ENCODE data around the gene MTAP. TPM values are rescaled to one million over a fixed set of nuclear protein-coding genes. Genes with fewer than 3 reads are reported as not detected.

Gene MTAP
- total RNA-seq, 1 experiment from 2014 or later = 326 TPM

DNA sequence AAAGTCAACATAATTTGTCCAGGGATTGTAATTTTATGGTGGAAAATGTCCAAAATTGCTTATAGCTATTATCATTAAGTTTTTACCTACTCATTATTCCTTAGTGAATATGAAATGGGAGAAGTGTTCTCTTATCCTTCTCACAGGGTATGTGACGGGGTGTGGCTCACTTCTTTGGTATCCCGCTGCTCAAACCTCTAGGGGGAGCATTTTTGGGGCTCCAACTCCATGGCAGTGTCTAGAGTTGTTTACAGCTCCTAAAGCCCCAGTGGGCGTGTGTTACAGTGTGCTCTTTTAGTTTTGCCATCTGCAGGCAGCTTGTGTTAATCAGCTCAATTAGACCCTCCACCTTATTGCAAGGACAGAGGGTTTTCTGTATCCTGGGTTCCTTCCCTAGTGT, 102.3 kb downstream of the MTAP start:
- Histone ChIP-seq H3K79me2 (ENCODE audit: insufficient read depth, low read length) (no peaks in the 10 kb centered on the region), H4K20me1 (ENCODE audit: insufficient read depth) (no peaks in the 10 kb centered on the region), H3K4me3 (replicated peaks in 1 of 2; ENCODE audit: low read depth in 1 of 2, low read length in 2 of 2) (no peak overlapping the region), H3K27ac (ENCODE audit: low read depth, low read length) (no peak overlapping the region), H2AFZ (ENCODE audit: low read depth, low read length, poor library complexity, severe bottlenecking) (no peak overlapping the region), H3K4me2 (ENCODE audit: low read length) (no peak overlapping the region), H3K9me3 (ENCODE audit: control insufficient read depth in 1 of 2, insufficient read depth in 1 of 2, low read depth in 1 of 2, low read length in 2 of 2) (no peaks in the 10 kb centered on the region), H3K27me3 (ENCODE audit: insufficient read depth, low read length) (no peaks in the 10 kb centered on the region), H3K4me1 (ENCODE audit: control insufficient read depth in 1 of 2, insufficient read depth in 2 of 2, low read length in 2 of 2) (no peaks in the 10 kb centered on the region), H3K36me3 (ENCODE audit: control insufficient read depth in 1 of 2, insufficient read depth in 2 of 2, low read length in 2 of 2) (no peaks in the 10 kb centered on the region), H3K9ac (ENCODE audit: low read length) (no peak overlapping the region), H3K9me2 (ENCODE audit: insufficient read depth) (no peaks in the 10 kb centered on the region)
- no TSS peak for BruUV-seq (replicated peaks)
- ChIA-PET CTCF (interaction anchor here (0.8 kb wide), 1 partner anchor 13 kb away, joined by 4 read pairs; no protein-coding TSS in a partner anchor), RAD21 (ENCODE audit: low non-redundant PET in 1 of 2, low total read pairs in 2 of 2, uncharacterized antibody in 2 of 2, unreplicated experiment in 2 of 2) (no interaction called here), POLR2A (interaction anchor here (1.1 kb wide), 1 partner anchor 104 kb away, joined by 3 read pairs; no protein-coding TSS in a partner anchor)
- TF ChIP-seq POLR2AphosphoS5 (IDR thresholded peaks at IDR 0.05; ENCODE audit: low read depth, low read length) (no peak), RAD21 (IDR thresholded peaks at IDR 0.05; ENCODE audit: low read depth) (peak; percentile 16; the same call in 1 of the 2 replicates)
- TF ChIP-seq, protein P1, sequence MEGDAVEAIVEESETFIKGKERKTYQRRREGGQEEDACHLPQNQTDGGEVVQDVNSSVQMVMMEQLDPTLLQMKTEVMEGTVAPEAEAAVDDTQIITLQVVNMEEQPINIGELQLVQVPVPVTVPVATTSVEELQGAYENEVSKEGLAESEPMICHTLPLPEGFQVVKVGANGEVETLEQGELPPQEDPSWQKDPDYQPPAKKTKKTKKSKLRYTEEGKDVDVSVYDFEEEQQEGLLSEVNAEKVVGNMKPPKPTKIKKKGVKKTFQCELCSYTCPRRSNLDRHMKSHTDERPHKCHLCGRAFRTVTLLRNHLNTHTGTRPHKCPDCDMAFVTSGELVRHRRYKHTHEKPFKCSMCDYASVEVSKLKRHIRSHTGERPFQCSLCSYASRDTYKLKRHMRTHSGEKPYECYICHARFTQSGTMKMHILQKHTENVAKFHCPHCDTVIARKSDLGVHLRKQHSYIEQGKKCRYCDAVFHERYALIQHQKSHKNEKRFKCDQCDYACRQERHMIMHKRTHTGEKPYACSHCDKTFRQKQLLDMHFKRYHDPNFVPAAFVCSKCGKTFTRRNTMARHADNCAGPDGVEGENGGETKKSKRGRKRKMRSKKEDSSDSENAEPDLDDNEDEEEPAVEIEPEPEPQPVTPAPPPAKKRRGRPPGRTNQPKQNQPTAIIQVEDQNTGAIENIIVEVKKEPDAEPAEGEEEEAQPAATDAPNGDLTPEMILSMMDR (IDR thresholded peaks at IDR 0.05 in 2 of 3, conservative IDR thresholded peaks at IDR 0.05 in 1 of 3; ENCODE audit: borderline replicate concordance in 1 of 3, insufficient read depth in 1 of 3, low read depth in 2 of 3, low read length in 2 of 3) = peak in 2 of 3 experiments; percentile 45 to 49; a peak in 4 of 6 replicates
- peak; percentile 93 for ATAC-seq
- no peak for DNase-seq (ENCODE audit: low read depth, low spot score)
- intact Hi-C loops (cut with micrococcal nuclease) = loop anchor here (10.0 kb wide), 2 partner anchors 310 to 340 kb away; no protein-coding TSS in a partner anchor

- Histone ChIP-seq H3K27ac (ENCODE audit: low read depth, low read length) (no peak overlapping the region), H3K79me2 (ENCODE audit: insufficient read depth, low read length) (no peaks in the 10 kb centered on the region), H2AFZ (ENCODE audit: low read depth, low read length, poor library complexity, severe bottlenecking) (no peak overlapping the region), H4K20me1 (ENCODE audit: insufficient read depth) (no peaks in the 10 kb centered on the region), H3K4me3 (replicated peaks in 1 of 2; ENCODE audit: low read depth in 1 of 2, low read length in 2 of 2) (no peak overlapping the region), H3K4me2 (ENCODE audit: low read length) (no peak overlapping the region), H3K9ac (ENCODE audit: low read length) (no peak overlapping the region), H3K36me3 (ENCODE audit: control insufficient read depth in 1 of 2, insufficient read depth in 2 of 2, low read length in 2 of 2) (no peaks in the 10 kb centered on the region), H3K4me1 (ENCODE audit: control insufficient read depth in 1 of 2, insufficient read depth in 2 of 2, low read length in 2 of 2) (no peaks in the 10 kb centered on the region), H3K27me3 (ENCODE audit: insufficient read depth, low read length) (no peaks in the 10 kb centered on the region), H3K9me3 (ENCODE audit: control insufficient read depth in 1 of 2, insufficient read depth in 1 of 2, low read depth in 1 of 2, low read length in 2 of 2) (no peaks in the 10 kb centered on the region), H3K9me2 (ENCODE audit: insufficient read depth) (no peaks in the 10 kb centered on the region; the same call in 1 of the 2 replicates)
- ChIA-PET POLR2A (no interaction called here), RAD21 (ENCODE audit: low non-redundant PET in 1 of 2, low total read pairs in 2 of 2, uncharacterized antibody in 2 of 2, unreplicated experiment in 2 of 2) (no interaction called here), CTCF (interaction anchor here (0.9 kb wide), 1 partner anchor 11 kb away, joined by 3 read pairs; no protein-coding TSS in a partner anchor)
- BruUV-seq (replicated peaks) = no TSS peak
- ATAC-seq = no peak
- no peak for DNase-seq (ENCODE audit: low read depth, low spot score)
- intact Hi-C loops (cut with micrococcal nuclease) = loop anchor here (10.0 kb wide), 2 partner anchors 309 to 339 kb away; no protein-coding TSS in a partner anchor
- TF ChIP-seq YY1 (IDR thresholded peaks at IDR 0.05; ENCODE audit: extremely low read depth, insufficient replicate concordance, low read depth, low read length) = no peak
- no peak for TF ChIP-seq EZH2 (IDR thresholded peaks at IDR 0.05)
- no peak for TF ChIP-seq EGR1 (IDR thresholded peaks at IDR 0.05; ENCODE audit: low read depth)
- TF ChIP-seq SRF (IDR thresholded peaks at IDR 0.05; ENCODE audit: low read depth) = no peak
- no peak for TF ChIP-seq SIN3A (IDR thresholded peaks at IDR 0.05; ENCODE audit: low read depth)
- no peak for TF ChIP-seq JUND (IDR thresholded peaks at IDR 0.05)
- TF ChIP-seq ZFX (IDR thresholded peaks at IDR 0.05) = no peak
- TF ChIP-seq TCF7L2 (IDR thresholded peaks at IDR 0.05; ENCODE audit: borderline replicate concordance, extremely low read depth, insufficient read depth, insufficient read length) = no peak
Measured at GRCh38 chr9:21906213-21906612, 103.8 kb downstream of the MTAP start.

Data from HCT116 (cell line).